ENCODE measurements around the gene TNIP2. TPM values are rescaled to one million over a fixed set of nuclear protein-coding genes. Genes with fewer than 3 reads are reported as not detected.
A peak's percentile ranks its signal among the peaks of the same experiment; 100 is the strongest.

Gene TNIP2
- total and polyA plus RNA-seq, 10 donors: 32.7 to 53.5 (median 47.9) TPM

GRCh38 chr4:2714061-2714770 is 41.9 kb downstream of the TNIP2 start:
- Histone ChIP-seq H3K27me3 (replicated peaks in 1 of 7) (no peaks in the 10 kb centered on the region), H3K4me3 (no peak overlapping the region), H3K4me1 (peaks cover 6 to 39% (median 23%) of the 10 kb centered on the region in 6 donors), H3K36me3 (peaks cover 0 to 74% (median 28%) of the 10 kb centered on the region in 6 donors), H3K9me3 (no peaks in the 10 kb centered on the region), H3K27ac (peak overlapping the region; percentile 29 to 80 (median 50))
- WGBS, 5 donors: 28 to 42% (median 34%) methylated on average over 10 of the region's 10 CpGs
- intact Hi-C loops (cut with DNase I; ENCODE audit: low total_unique reads): no loop called here
- no peak for TF ChIP-seq CTCF (IDR thresholded peaks at IDR 0.05 in 8 of 11, conservative IDR thresholded peaks at IDR 0.05 in 3 of 11)
- peak in 2 of 3 donors; percentile 14 to 43 for TF ChIP-seq POLR2AphosphoS5 (IDR thresholded peaks at IDR 0.05)
- no peak for TF ChIP-seq POLR2A (IDR thresholded peaks at IDR 0.05)
- DNase-seq: peak; percentile 42

GRCh38 chr4:2713337-2713736 is 42.8 kb downstream of the TNIP2 start:
- 86 to 89% (median 88%) methylated on average over 5 of the region's 5 CpGs for WGBS, 5 donors

GRCh38 chr4:2712261-2712842 is 43.8 kb downstream of the TNIP2 start:
- H3K9me3 ChIP-seq: no peaks in the 10 kb centered on the region
- H3K27me3 ChIP-seq (replicated peaks in 1 of 7): no peaks in the 10 kb centered on the region
- H3K36me3 ChIP-seq: peaks cover 0 to 73% (median 22%) of the 10 kb centered on the region in 6 donors
- 58 to 80% (median 73%) methylated on average over 9 of the region's 9 CpGs for WGBS, 5 donors
- peaks cover 6 to 39% (median 23%) of the 10 kb centered on the region in 6 donors for H3K4me1 ChIP-seq
- TF ChIP-seq POLR2AphosphoS5 (IDR thresholded peaks at IDR 0.05) (no peak), POLR2A (IDR thresholded peaks at IDR 0.05) (no peak), CTCF (IDR thresholded peaks at IDR 0.05 in 8 of 11, conservative IDR thresholded peaks at IDR 0.05 in 3 of 11) (no peak)
- H3K27ac ChIP-seq: no peak overlapping the region
- intact Hi-C loops (cut with DNase I; ENCODE audit: low total_unique reads): no loop called here
- DNase-seq: no peak
- no peak overlapping the region for H3K4me3 ChIP-seq

More at GRCh38 chr4:2713337-2713736, 42.8 kb downstream of the TNIP2 start:
- no peak for DNase-seq
- Histone ChIP-seq H3K4me1 (peaks cover 6 to 39% (median 23%) of the 10 kb centered on the region in 6 donors), H3K4me3 (no peak overlapping the region), H3K36me3 (peaks cover 0 to 74% (median 24%) of the 10 kb centered on the region in 6 donors), H3K9me3 (no peaks in the 10 kb centered on the region), H3K27me3 (replicated peaks in 1 of 7) (no peaks in the 10 kb centered on the region), H3K27ac (peak overlapping the region in 7 of 8 donors; percentile 18 to 80 (median 43))
- intact Hi-C loops (cut with DNase I; ENCODE audit: low total_unique reads): no loop called here
- TF ChIP-seq POLR2AphosphoS5 (IDR thresholded peaks at IDR 0.05) (no peak), POLR2A (IDR thresholded peaks at IDR 0.05) (no peak), CTCF (IDR thresholded peaks at IDR 0.05 in 8 of 11, conservative IDR thresholded peaks at IDR 0.05 in 3 of 11) (no peak)

GRCh38 chr4:2702770-2703169 is 53.4 kb downstream of the TNIP2 start:
- TF ChIP-seq POLR2A (IDR thresholded peaks at IDR 0.05): no peak
- TF ChIP-seq CTCF (IDR thresholded peaks at IDR 0.05 in 8 of 11, conservative IDR thresholded peaks at IDR 0.05 in 3 of 11): no peak
- TF ChIP-seq POLR2AphosphoS5 (IDR thresholded peaks at IDR 0.05): no peak
- H3K4me1 ChIP-seq: no peaks in the 10 kb centered on the region
- H3K4me3 ChIP-seq: no peak overlapping the region
- no peaks in the 10 kb centered on the region for H3K9me3 ChIP-seq
- 88 to 91% (median 89%) methylated on average over 7 of the region's 7 CpGs for whole genome bisulfite sequencing, 5 donors
- no peak for DNase-seq
- no peak overlapping the region for H3K27ac ChIP-seq
- peaks cover 0 to 98% (median 69%) of the 10 kb centered on the region in 6 donors for H3K36me3 ChIP-seq
- H3K27me3 ChIP-seq (replicated peaks in 1 of 7): no peaks in the 10 kb centered on the region
- intact Hi-C loops (cut with DNase I; ENCODE audit: low total_unique reads): no loop called here

All from spleen (tissue), 11 donors.